GM19397 (cell line): ENCODE data around the gene LBP.
"Not testable (repeated sequence)": the region's sequence is repeated elsewhere in the genome, so short reads cannot be mapped to it uniquely, and the experiment has no call there.

ENCODE experiments used
- ATAC-seq: cut with Tn5 transposase; IDR thresholded peaks from one replicate; pipeline ENCODE4 v1.9.1; 2021; ENCODE audit warnings: mild to moderate bottlenecking, moderate library complexity; ENCODE audit not compliant: unreplicated experiment

LBP gene

GRCh38 chr20:38345643-38346042, 639 bp upstream of the LBP start:
- ATAC-seq: no peak

GRCh38 chr20:38346741-38347140, 459 bp downstream of the LBP start:
- ATAC-seq: no peak

GRCh38 chr20:38349856-38350255, 3.6 kb downstream of the LBP start:
- no peak for ATAC-seq

GRCh38 chr20:38350879-38351775, 4.8 kb downstream of the LBP start:
- ATAC-seq: no peak

- no peak for ATAC-seq
These were observed 7.0 kb downstream of the LBP start for GRCh38 chr20:38353316-38353715.

- ATAC-seq: no peak
These were observed 7.9 kb downstream of the LBP start for GRCh38 chr20:38354227-38354626.

- no peak for ATAC-seq
These were observed 9.1 kb downstream of the LBP start for GRCh38 chr20:38355161-38356012.

- ATAC-seq: no peak
These were observed 11.4 kb downstream of the LBP start for GRCh38 chr20:38357653-38358207.

GRCh38 chr20:38358556-38358955, 12.3 kb downstream of the LBP start:
- ATAC-seq: no peak

- ATAC-seq: no peak
These were observed 16.9 kb downstream of the LBP start for GRCh38 chr20:38363004-38363747.

GRCh38 chr20:38369389-38369788, 23.1 kb downstream of the LBP start:
- no peak for ATAC-seq

- ATAC-seq: no peak
These were observed 26.5 kb downstream of the LBP start for GRCh38 chr20:38372806-38373205.

- no peak for ATAC-seq
These were observed 27.1 kb downstream of the LBP start for GRCh38 chr20:38373231-38373867.

- no peak for ATAC-seq
These were observed 27.6 kb downstream of the LBP start for GRCh38 chr20:38373898-38374297.

GRCh38 chr20:38377039-38377685, 30.9 kb downstream of the LBP start:
- ATAC-seq: no peak

GRCh38 chr20:38377838-38378237, 31.6 kb downstream of the LBP start:
- not testable (repeated sequence) for ATAC-seq

GRCh38 chr20:38383147-38383546, 36.9 kb downstream of the LBP start:
- ATAC-seq: no peak

- ATAC-seq: no peak
These were observed 39.7 kb downstream of the LBP start for GRCh38 chr20:38386004-38386403.

- ATAC-seq: no peak
These were observed 40.6 kb downstream of the LBP start for GRCh38 chr20:38386851-38387250.

GRCh38 chr20:38387953-38388352, 41.7 kb downstream of the LBP start:
- ATAC-seq: no peak
